ENCODE data around the gene NKD2.

Gene NKD2

DNA sequence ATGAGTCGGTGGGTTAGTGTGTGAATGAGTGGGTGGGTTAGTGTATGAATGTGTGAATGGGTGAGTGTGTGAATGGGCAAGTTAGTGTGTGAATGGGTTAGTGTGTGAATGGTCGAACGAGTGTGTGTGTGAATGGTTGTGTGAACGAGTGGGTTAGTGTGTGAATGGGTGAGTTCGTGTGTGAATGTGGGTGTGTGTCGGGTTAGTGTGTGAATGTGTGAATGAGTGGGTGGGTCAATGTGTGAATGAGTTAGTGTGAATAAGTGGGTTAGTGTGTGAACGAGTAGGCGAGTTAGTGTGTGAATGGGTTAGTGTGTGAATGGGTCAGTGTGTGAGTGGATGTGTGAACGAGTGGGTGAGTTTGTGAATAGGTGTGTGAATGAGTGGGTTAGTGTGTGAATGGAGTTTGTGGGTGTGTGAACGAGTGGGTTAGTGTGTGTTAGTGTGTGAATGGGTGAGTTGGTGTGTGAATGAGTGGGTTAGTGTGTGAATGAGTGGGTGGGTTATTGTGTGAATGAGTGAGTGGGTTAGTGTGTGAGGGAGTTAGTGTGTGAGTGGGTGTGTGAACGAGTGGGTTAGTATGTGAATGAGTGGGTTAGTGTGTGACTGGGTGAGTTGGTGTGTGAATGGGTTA, 38.8 kb downstream of the NKD2 start:
- TF ChIP-seq, protein P1, sequence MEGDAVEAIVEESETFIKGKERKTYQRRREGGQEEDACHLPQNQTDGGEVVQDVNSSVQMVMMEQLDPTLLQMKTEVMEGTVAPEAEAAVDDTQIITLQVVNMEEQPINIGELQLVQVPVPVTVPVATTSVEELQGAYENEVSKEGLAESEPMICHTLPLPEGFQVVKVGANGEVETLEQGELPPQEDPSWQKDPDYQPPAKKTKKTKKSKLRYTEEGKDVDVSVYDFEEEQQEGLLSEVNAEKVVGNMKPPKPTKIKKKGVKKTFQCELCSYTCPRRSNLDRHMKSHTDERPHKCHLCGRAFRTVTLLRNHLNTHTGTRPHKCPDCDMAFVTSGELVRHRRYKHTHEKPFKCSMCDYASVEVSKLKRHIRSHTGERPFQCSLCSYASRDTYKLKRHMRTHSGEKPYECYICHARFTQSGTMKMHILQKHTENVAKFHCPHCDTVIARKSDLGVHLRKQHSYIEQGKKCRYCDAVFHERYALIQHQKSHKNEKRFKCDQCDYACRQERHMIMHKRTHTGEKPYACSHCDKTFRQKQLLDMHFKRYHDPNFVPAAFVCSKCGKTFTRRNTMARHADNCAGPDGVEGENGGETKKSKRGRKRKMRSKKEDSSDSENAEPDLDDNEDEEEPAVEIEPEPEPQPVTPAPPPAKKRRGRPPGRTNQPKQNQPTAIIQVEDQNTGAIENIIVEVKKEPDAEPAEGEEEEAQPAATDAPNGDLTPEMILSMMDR (IDR thresholded peaks at IDR 0.05; ENCODE audit: extremely low read depth, missing control alignments): no peak
- no peak for DNase-seq (ENCODE audit: low spot score)

DNA sequence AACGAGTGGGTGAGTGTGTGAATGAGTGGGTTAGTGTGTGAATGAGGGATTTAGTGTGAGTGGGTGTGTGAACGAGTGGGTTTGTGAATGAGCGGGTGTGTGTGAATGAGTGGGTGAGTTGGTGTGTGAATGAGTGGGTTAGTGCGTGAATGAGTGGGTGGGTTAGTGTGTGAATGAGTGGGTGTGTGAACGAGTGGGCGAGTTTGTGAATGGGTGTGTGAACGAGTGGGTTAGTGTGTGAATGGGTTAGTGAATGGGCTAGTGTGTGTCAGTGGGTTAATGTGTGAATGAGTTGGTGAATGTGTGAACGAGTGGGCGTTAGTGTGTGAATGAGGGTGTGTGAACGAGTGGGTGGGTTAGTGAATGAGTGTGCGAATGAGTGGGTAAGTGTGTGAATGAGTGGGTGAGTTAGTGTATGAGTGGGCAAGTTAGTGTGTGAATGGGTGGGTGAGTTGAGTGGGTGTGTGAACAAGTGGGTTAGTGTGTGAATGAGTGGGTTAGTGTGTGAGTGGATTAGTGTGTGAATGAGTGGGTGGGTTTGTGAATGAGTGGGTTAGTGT, 39.6 kb downstream of the NKD2 start:
- no peak for DNase-seq (ENCODE audit: low spot score)
- TF ChIP-seq, protein P1 (IDR thresholded peaks at IDR 0.05; ENCODE audit: extremely low read depth, missing control alignments): no peak

DNA sequence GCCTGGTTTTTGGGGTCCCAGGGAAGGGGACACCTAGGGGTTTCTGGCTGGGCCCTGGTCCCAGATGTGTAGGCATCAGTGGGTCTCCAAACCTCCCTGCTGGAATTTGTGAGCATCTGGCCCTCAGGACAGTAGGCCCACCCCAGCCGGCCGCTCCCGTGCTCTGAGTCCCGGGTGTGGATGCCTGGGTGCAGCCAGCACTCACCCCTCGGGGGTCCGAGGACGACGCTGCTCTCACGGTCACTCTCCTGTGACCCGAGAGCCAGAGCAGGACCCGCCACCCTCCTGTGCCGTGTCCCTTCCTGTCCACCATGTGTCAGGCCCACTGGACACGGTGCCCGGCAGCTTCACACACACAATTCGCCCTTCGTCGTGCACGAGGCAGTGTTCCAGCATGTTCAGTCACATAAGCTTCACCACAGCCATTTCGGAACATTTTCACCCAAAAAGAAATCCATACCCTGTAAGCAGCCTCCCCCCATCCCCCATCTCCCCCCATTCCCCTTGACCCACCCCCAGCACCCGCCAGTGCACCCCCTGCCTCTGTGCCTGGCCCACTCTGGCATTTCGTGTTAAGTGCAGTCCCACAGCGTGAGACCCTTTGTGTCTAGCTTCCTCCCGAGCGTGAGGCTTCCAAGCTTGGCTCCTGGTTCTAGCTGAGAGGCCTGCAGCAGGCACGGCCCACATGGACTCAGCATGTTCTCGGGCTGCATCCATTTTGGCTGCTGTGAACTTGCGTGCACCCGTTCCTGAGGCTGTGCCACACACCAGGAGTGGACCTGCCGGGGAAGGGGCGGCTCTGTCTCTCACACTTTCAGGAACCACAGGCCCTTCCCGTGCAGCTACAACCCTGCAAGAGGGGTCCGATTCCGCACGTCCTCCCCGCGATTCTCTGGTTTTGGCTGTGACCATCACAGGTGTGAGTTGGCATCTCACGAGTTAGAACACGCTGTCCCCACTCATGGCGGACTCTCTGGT, 40.5 kb downstream of the NKD2 start:
- TF ChIP-seq, protein P1 (IDR thresholded peaks at IDR 0.05; ENCODE audit: extremely low read depth, missing control alignments): no peak
- no peak for DNase-seq (ENCODE audit: low spot score)

DNA sequence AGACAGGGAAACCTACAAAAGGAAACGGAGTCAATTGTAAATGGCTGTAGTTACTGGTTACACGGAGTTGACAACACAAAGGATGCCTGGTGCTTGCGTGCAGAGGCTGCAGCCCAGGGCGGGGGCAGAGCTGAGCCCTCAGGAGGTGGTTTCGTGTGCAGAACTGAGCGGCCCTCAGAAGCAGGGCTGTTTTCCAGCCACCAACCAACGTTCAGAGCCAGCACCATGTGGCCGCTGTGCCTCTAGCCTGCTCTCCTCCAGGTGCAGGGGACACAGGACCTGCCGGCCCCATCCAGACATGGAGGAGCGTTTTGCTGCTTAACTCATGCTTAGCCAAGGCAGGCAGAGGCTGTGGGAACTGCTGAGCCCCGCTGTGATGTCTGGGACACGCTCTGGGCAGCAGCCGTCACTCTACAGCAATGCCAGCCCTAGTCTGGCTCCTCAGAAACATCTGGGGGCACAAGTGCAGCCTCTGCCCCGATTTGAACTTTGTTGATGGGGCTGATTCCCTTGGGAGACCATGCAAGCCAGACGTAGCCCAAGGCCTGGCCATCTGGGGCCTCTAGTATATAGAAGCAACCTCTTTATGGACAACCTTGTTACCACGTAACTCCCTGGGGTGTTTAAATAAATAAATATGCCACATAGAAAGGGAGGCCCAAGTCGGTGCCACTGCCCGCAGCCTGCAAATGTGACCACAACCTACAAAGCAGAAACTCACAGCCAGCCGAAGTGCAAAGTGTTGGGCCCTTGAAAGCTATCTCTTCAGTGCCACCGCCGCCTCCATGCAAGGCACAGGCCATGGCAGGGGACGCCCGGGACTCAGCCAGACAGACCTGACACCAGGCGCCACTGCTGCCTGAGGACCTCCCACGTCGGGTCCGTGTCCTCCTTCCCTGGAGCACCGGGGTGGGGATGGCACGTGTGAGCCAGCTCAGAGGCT, 42.1 kb downstream of the NKD2 start:
- TF ChIP-seq, protein P1 (IDR thresholded peaks at IDR 0.05; ENCODE audit: extremely low read depth, missing control alignments): no peak

DNA sequence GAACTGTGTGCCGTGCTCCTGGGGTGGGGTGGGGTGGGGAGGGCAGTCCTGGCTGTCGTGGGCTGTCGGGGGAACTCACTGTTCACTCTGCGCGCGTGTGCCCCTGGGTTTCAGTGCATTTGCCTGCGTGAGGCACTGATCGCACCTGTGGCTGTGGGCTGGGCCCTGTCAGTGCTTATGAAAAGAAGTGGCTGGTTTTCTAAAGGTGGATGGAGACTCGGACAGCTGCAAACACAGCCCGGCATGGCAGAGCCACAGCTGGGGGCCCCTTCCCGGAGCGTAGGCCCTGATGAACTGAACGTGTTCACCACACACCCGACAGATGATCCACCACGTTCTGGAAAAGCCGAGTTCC, 42.7 kb downstream of the NKD2 start:
- no peak for DNase-seq (ENCODE audit: low spot score)
- TF ChIP-seq, protein P1 (IDR thresholded peaks at IDR 0.05; ENCODE audit: extremely low read depth, missing control alignments): no peak

More for the DNA sequence above, 42.1 kb downstream of the NKD2 start:
- DNase-seq (ENCODE audit: low spot score): no peak

DNA sequence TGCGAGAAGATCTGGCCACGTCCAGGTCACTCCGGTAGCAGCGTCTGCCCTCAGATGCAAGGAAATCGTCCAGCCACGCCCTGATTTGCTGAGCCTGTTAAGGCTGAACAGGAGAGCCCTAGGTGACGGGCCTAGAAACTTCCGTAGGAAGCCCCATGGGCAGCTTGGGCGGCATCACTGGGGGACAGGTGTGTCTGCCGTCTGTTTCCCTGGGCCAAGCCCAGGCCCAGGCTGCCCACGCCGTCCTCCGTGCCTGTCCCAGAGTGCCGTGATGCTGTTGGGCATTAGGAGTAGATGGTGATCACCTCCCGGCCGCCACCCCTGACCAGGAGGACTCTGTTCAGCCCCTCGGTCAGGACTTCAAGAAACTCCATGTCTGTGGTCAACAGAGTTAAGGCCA, 43.5 kb downstream of the NKD2 start:
- DNase-seq (ENCODE audit: low spot score): no peak
- TF ChIP-seq, protein P1 (IDR thresholded peaks at IDR 0.05; ENCODE audit: extremely low read depth, missing control alignments): no peak
